ENCODE results near the gene RELN. TPM values are rescaled to one million over a fixed set of nuclear protein-coding genes. Genes with fewer than 3 reads are reported as not detected.

Gene RELN
- total and polyA plus RNA-seq, 9 of the 15 experiments (the other 6 are each of a cell fraction or from before 2014, with no cell fraction given): 12.9 to 43.2 (median 18.1) TPM

- peak in 2 of 3 experiments; percentile 33 to 35; a peak in 4 of 6 replicates for TF ChIP-seq CTCF (IDR thresholded peaks at IDR 0.05 in 2 of 3, conservative IDR thresholded peaks at IDR 0.05 in 1 of 3; ENCODE audit: insufficient read depth in 2 of 3, low read depth in 1 of 3, low read length in 3 of 3)
- peak in 1 of 2 experiments; percentile 21; a peak in 1 of 4 replicates for TF ChIP-seq RAD21 (CRISPR knock-in tag; conservative IDR thresholded peaks at IDR 0.05 in 1 of 2, IDR thresholded peaks at IDR 0.05 in 1 of 2)
- TF ChIP-seq ZNF785 (CRISPR knock-in tag; IDR thresholded peaks at IDR 0.05): no peak
Measured at GRCh38 chr7:103425177-103425576, 564.3 kb downstream of the RELN start (continued).

- no peaks in the 10 kb centered on the region for H3K4me1 ChIP-seq (replicated peaks in 1 of 2; ENCODE audit: control insufficient read depth in 2 of 2, insufficient read depth in 2 of 2, low read length in 2 of 2)
- ChIA-PET CTCF (ENCODE audit: low intra/inter-chr PET ratio) (no interaction called here), POLR2A (interaction anchor here (0.6 to 1.1 kb wide), 2 partner anchors 8 to 1262 kb away, joined by 3 to 4 read pairs; no protein-coding TSS in a partner anchor)
- no peaks in the 10 kb centered on the region for H3K27me3 ChIP-seq (ENCODE audit: control insufficient read depth in 2 of 2, insufficient read depth in 2 of 2, low read length in 2 of 2)
- H3K79me2 ChIP-seq (ENCODE audit: control insufficient read depth, insufficient read depth, low read length): no peaks in the 10 kb centered on the region
- no peaks in the 10 kb centered on the region for H4K20me1 ChIP-seq (replicated peaks; ENCODE audit: control insufficient read depth, insufficient read depth, low read length)
- H3K4me2 ChIP-seq (ENCODE audit: insufficient read depth, low read length): no peak overlapping the region
- intact Hi-C loops (cut with micrococcal nuclease) (no loop called here), in situ Hi-C loops (cut with MboI) (no loop called here)
- FAIRE-seq (no peak), DNase-seq (ENCODE audit: extremely low read depth in 1 of 4, low spot score in 3 of 4) (no peak), ATAC-seq (peak; percentile 48; the same call in 1 of the 3 replicates)
- peak overlapping the region; percentile 56; the same call in 1 of the 2 replicates for H2AFZ ChIP-seq (ENCODE audit: low read depth, low read length)
- H3K27ac ChIP-seq (ENCODE audit: extremely low read depth, low read depth, low read length): no peak overlapping the region
- 15% methylated on average over 3 of the region's 3 CpGs for WGBS (ENCODE audit: insufficient coverage, low coverage, missing lambda C conversion rate)
- no peaks in the 10 kb centered on the region for H3K9me1 ChIP-seq (ENCODE audit: control insufficient read depth, insufficient read depth, low read length)
- BruUV-seq (replicated peaks): no TSS peak
- no peaks in the 10 kb centered on the region for H3K36me3 ChIP-seq (ENCODE audit: control insufficient read depth, insufficient read depth, low read length)
- H3K4me3 ChIP-seq: no peak overlapping the region
- no peaks in the 10 kb centered on the region for H3K9me3 ChIP-seq (replicated peaks; ENCODE audit: control insufficient read depth, insufficient read depth, low read depth, low read length)
- no peak overlapping the region for H3K9ac ChIP-seq (ENCODE audit: insufficient read depth in 1 of 2, low read depth in 2 of 2, low read length in 2 of 2)
- peak in 1 of 3 experiments; percentile 42 for TF ChIP-seq YY1 (IDR thresholded peaks at IDR 0.05; ENCODE audit: borderline replicate concordance in 1 of 3, control insufficient read depth in 1 of 3, extremely low read depth in 1 of 3, insufficient read depth in 3 of 3, insufficient read length in 1 of 3, insufficient replicate concordance in 2 of 3, low read depth in 1 of 3, low read length in 2 of 3)
- no peak for TF ChIP-seq CBX2 (IDR thresholded peaks at IDR 0.05; ENCODE audit: insufficient read depth, low read length, poor library complexity, severe bottlenecking)
- no peak for TF ChIP-seq CREB3L1 (IDR thresholded peaks at IDR 0.05; ENCODE audit: borderline replicate concordance, low read depth)
- peak; percentile 14 to 43; a peak in 1 of 4 replicates for TF ChIP-seq TRIM24 (IDR thresholded peaks at IDR 0.05)
- no peak for TF ChIP-seq ILK (tag; IDR thresholded peaks at IDR 0.05; ENCODE audit: borderline replicate concordance, low read depth)
- peak; percentile 68 for TF ChIP-seq CEBPB (tag; IDR thresholded peaks at IDR 0.05)
- TF ChIP-seq BRD4 (IDR thresholded peaks at IDR 0.05): no peak
- TF ChIP-seq CBFA2T3 (IDR thresholded peaks at IDR 0.05): no peak
- no peak for TF ChIP-seq MAFK (IDR thresholded peaks at IDR 0.05; ENCODE audit: low read length)
- no peak for TF ChIP-seq TCF15 (CRISPR knock-in tag; IDR thresholded peaks at IDR 0.05)
- TF ChIP-seq, protein P1, sequence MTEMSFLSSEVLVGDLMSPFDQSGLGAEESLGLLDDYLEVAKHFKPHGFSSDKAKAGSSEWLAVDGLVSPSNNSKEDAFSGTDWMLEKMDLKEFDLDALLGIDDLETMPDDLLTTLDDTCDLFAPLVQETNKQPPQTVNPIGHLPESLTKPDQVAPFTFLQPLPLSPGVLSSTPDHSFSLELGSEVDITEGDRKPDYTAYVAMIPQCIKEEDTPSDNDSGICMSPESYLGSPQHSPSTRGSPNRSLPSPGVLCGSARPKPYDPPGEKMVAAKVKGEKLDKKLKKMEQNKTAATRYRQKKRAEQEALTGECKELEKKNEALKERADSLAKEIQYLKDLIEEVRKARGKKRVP (CRISPR knock-in tag; IDR thresholded peaks at IDR 0.05): peak; percentile 67; the same call in 1 of the 2 replicates
Measured at GRCh38 chr7:103423467-103424179, 565.8 kb downstream of the RELN start.
